Measurements from ENCODE around the gene RPP40. TPM values are rescaled to one million over a fixed set of nuclear protein-coding genes. Genes with fewer than 3 reads are reported as not detected.

The RPP40 gene
- total RNA-seq, 6 donors from 2014 or later: 2.4 to 7.9 (median 4.3) TPM; not detected in 1

- no peak for DNase-seq
- no peaks in the 10 kb centered on the region for H3K27me3 ChIP-seq
- WGBS, 2 donors: 83 to 92% methylated on average over 5 of the region's 5 CpGs
These were observed 47.2 kb downstream of the RPP40 start for GRCh38 chr6:4956625-4957024.

GRCh38 chr6:4953440-4953839 is 50.4 kb downstream of the RPP40 start:
- no peak for TF ChIP-seq CTCF (IDR thresholded peaks at IDR 0.05)
- no peak for TF ChIP-seq POLR2AphosphoS5 (IDR thresholded peaks at IDR 0.05)
- TF ChIP-seq POLR2A (IDR thresholded peaks at IDR 0.05): no peak
- TF ChIP-seq EP300 (IDR thresholded peaks at IDR 0.05): no peak

More at GRCh38 chr6:4956625-4957024, 47.2 kb downstream of the RPP40 start:
- TF ChIP-seq POLR2A (IDR thresholded peaks at IDR 0.05) (no peak), CTCF (IDR thresholded peaks at IDR 0.05) (no peak), EP300 (IDR thresholded peaks at IDR 0.05) (no peak)
- no peak for ATAC-seq (ENCODE audit: low FRiP score in 2 of 2)
- H3K4me1 ChIP-seq: no peaks in the 10 kb centered on the region
- H3K4me3 ChIP-seq: no peak overlapping the region
- no peak overlapping the region for H3K27ac ChIP-seq
- H3K36me3 ChIP-seq: peaks cover 6 to 41% (median 16%) of the 10 kb centered on the region in 4 donors
- H3K9me3 ChIP-seq: no peaks in the 10 kb centered on the region

GRCh38 chr6:4950836-4951533 is 52.9 kb downstream of the RPP40 start:
- WGBS, 2 donors: 89 to 90% methylated on average over 14 of the region's 14 CpGs
- Histone ChIP-seq H3K27ac (no peak overlapping the region), H3K4me1 (no peaks in the 10 kb centered on the region), H3K27me3 (no peaks in the 10 kb centered on the region), H3K36me3 (peaks cover 6 to 67% (median 30%) of the 10 kb centered on the region in 4 donors), H3K9me3 (no peaks in the 10 kb centered on the region), H3K4me3 (no peak overlapping the region)
- TF ChIP-seq POLR2A (IDR thresholded peaks at IDR 0.05) (no peak), CTCF (IDR thresholded peaks at IDR 0.05) (no peak), POLR2AphosphoS5 (IDR thresholded peaks at IDR 0.05) (no peak), EP300 (IDR thresholded peaks at IDR 0.05) (no peak)
- ATAC-seq (ENCODE audit: low FRiP score in 2 of 2) (no peak), DNase-seq (no peak)

More at GRCh38 chr6:4953440-4953839, 50.4 kb downstream of the RPP40 start:
- H3K36me3 ChIP-seq: peaks cover 6 to 56% (median 24%) of the 10 kb centered on the region in 4 donors
- no peaks in the 10 kb centered on the region for H3K4me1 ChIP-seq
- H3K9me3 ChIP-seq: no peaks in the 10 kb centered on the region
- no peak for ATAC-seq (ENCODE audit: low FRiP score in 2 of 2)
- H3K4me3 ChIP-seq: no peak overlapping the region
- H3K27ac ChIP-seq: no peak overlapping the region
- DNase-seq: peak in 1 of 2 donors; percentile 62
- 95 to 99% methylated on average over 12 of the region's 12 CpGs for WGBS, 2 donors
- no peaks in the 10 kb centered on the region for H3K27me3 ChIP-seq

GRCh38 chr6:4950076-4950475 is 53.8 kb downstream of the RPP40 start:
- ATAC-seq (ENCODE audit: low FRiP score in 2 of 2): no peak
- 90 to 96% methylated on average over 9 to 11 of the region's 11 CpGs for WGBS, 2 donors
- no peak overlapping the region for H3K4me3 ChIP-seq

More at GRCh38 chr6:4950076-4950475, 53.8 kb downstream of the RPP40 start:
- H3K36me3 ChIP-seq: peaks cover 6 to 68% (median 38%) of the 10 kb centered on the region in 4 donors
- no peaks in the 10 kb centered on the region for H3K4me1 ChIP-seq
- no peak for TF ChIP-seq POLR2AphosphoS5 (IDR thresholded peaks at IDR 0.05)
- no peak for TF ChIP-seq POLR2A (IDR thresholded peaks at IDR 0.05)
- TF ChIP-seq EP300 (IDR thresholded peaks at IDR 0.05): no peak
- no peak for TF ChIP-seq CTCF (IDR thresholded peaks at IDR 0.05)
- H3K27ac ChIP-seq: no peak overlapping the region
- H3K27me3 ChIP-seq: no peaks in the 10 kb centered on the region
- no peaks in the 10 kb centered on the region for H3K9me3 ChIP-seq
- no peak for DNase-seq

All from upper lobe of left lung (tissue), 6 donors.